Activated naive CD8-positive, alpha-beta T cell treated with anti-CD3 and anti-CD28 coated beads, Interleukin-2, amount 10 ng/mL, durations not matched to agents 7 days and 5 days (primary cell): Measurements from ENCODE around the gene CCDC180. TPM values are rescaled to one million over a fixed set of nuclear protein-coding genes. Genes with fewer than 3 reads are reported as not detected.

Experiments
- ATAC-seq: fragments of 150-1000 bp; cut with Tn5 transposase; one replicate; pipeline ENCODE4 v1.10.0; 2021; ENCODE audit warnings: low read depth, moderate library complexity
- POLR2A ChIA-PET: fragments of 350-600 bp; sonication (Branson Sonifier 250); formaldehyde crosslinking; loops from one replicate; lab custom pipeline; 2021; ENCODE audit warnings: antibody characterized with exemption; lab: Charles Lee
- DNase-seq: peaks from one replicate; pipeline ENCODE4 v3.0.0; 2021
- H3K27ac Mint-ChIP-seq: one replicate; pipeline ENCODE4 v1.8.0; 2022; ENCODE audit warnings: mild to moderate bottlenecking, mixed read lengths
- H3K27me3 Mint-ChIP-seq: one replicate; pipeline ENCODE4 v1.8.0; 2022; ENCODE audit warnings: mild to moderate bottlenecking, moderate library complexity, mixed read lengths
- H3K36me3 Mint-ChIP-seq: one replicate; pipeline ENCODE4 v1.8.0; 2021; ENCODE audit warnings: mild to moderate bottlenecking, mixed read lengths
- H3K4me1 Mint-ChIP-seq: one replicate; pipeline ENCODE4 v1.8.0; 2021; ENCODE audit warnings: mixed read lengths
- H3K4me3 Mint-ChIP-seq: one replicate; pipeline ENCODE4 v1.8.0; 2022; ENCODE audit warnings: mild to moderate bottlenecking, moderate library complexity, mixed read lengths
- H3K9me3 Mint-ChIP-seq: one replicate; pipeline ENCODE4 v1.8.0; 2021; ENCODE audit warnings: mixed read lengths
- total RNA-seq, 2 experiments: library from RNA; stranded (reverse); gene quantifications; one replicate each; pipeline ENCODE4 v1.2.3, GENCODE V29; 2021

CCDC180 gene
- total RNA-seq, 2 experiments from 2014 or later = 5.8 to 7.8 TPM

DNA sequence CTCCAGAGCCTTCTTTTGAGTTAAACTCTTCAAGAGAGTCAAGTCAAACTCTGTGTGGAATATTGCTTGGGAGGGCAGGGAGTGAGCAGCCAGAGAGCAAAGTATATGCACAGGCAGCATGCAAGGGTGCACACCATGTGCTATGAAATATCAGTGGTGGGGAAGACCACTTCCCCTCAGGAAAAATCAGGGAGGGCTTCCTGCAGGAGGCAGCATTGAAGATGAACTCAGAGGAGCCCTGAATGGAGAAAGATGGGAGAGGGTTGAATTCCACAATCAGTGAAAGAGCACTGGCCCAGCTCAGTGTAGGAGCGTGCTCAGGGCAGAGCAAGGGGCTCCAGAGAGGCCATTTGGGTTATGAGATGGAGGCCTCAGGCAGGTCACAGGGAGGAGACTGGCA is 41.9 kb downstream of the CCDC180 start:
- no peaks in the 10 kb centered on the region for H3K27me3 Mint-ChIP-seq
- no peak overlapping the region for H3K27ac Mint-ChIP-seq
- POLR2A ChIA-PET = no interaction called here
- H3K36me3 Mint-ChIP-seq = peaks cover 2% of the 10 kb centered on the region
- H3K4me3 Mint-ChIP-seq = no peak overlapping the region
- H3K4me1 Mint-ChIP-seq = peaks cover 5% of the 10 kb centered on the region
- DNase-seq = no peak
- no peaks in the 10 kb centered on the region for H3K9me3 Mint-ChIP-seq
- no peak for ATAC-seq

DNA sequence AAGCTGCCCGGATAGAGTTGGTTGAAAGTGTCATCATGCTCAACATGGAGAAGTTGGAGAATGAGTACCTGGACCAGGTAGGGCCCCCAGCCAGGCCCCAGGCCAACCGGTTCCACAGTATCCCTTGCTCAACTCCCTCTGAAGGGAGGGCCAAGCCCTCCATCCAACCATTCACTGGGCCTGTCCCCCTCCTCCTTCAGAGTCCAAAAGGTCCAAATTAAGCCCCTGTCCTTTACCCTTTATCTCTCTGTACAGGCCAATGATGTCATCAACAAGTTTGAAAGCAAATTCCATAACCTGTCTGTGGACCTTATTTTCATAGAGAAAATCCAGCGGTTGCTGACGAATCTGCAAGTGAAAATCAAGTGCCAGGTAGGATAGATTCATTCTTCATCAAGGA is 47.2 kb downstream of the CCDC180 start:
- H3K4me1 Mint-ChIP-seq = peaks cover 5% of the 10 kb centered on the region
- H3K36me3 Mint-ChIP-seq = peaks cover 2% of the 10 kb centered on the region
- POLR2A ChIA-PET = no interaction called here
- ATAC-seq (no peak), DNase-seq (no peak)
- H3K27me3 Mint-ChIP-seq = no peaks in the 10 kb centered on the region
- H3K27ac Mint-ChIP-seq = no peak overlapping the region
- no peaks in the 10 kb centered on the region for H3K9me3 Mint-ChIP-seq
- H3K4me3 Mint-ChIP-seq = no peak overlapping the region

DNA sequence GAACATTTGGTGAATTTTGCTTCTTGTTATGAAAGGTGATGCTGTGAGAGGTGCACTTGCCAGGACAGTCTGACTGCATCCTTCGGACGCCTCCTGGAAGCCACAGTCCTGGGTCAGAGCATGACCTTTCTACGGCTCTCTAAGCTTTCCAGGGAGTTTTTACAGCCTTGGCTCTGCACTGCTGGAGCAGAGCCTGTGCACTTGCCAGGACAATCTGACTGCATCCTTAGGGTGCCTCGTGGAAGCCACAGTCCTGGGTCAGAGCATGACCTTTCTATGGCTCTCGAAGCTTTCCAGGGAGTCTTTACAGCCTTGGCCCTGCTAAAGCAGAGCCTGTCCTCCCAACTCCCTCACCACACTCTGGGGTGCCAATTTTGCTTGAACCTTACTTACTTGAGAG is 49.6 kb downstream of the CCDC180 start:
- H3K36me3 Mint-ChIP-seq = peaks cover 2% of the 10 kb centered on the region
- no peak overlapping the region for H3K27ac Mint-ChIP-seq

More for the DNA sequence above, 49.6 kb downstream of the CCDC180 start:
- DNase-seq (no peak), ATAC-seq (no peak)
- Mint-ChIP-seq H3K4me3 (no peak overlapping the region), H3K27me3 (no peaks in the 10 kb centered on the region), H3K4me1 (peaks cover 2% of the 10 kb centered on the region), H3K9me3 (no peaks in the 10 kb centered on the region)
- POLR2A ChIA-PET = no interaction called here

Other genes with a start within 250 kb of the CCDC180 start
- gene TDRD7, start 104.4 kb downstream of the CCDC180 start, total RNA-seq = 10 to 100 TPM; 13.8 to 14.5 TPM
- gene TMOD1, start 194.0 kb downstream of the CCDC180 start, total RNA-seq = 1 to 10 TPM in 1 of 2 experiments, under 1 TPM in 1; 0.79 to 1.1 TPM